ENCODE data around the gene TPPP. TPM values are rescaled to one million over a fixed set of nuclear protein-coding genes. Genes with fewer than 3 reads are reported as not detected.

The TPPP gene
- polyA plus RNA-seq, 2 of the 4 experiments (the other 2 are of a cell fraction): 1.0 to 1.4 TPM

DNA sequence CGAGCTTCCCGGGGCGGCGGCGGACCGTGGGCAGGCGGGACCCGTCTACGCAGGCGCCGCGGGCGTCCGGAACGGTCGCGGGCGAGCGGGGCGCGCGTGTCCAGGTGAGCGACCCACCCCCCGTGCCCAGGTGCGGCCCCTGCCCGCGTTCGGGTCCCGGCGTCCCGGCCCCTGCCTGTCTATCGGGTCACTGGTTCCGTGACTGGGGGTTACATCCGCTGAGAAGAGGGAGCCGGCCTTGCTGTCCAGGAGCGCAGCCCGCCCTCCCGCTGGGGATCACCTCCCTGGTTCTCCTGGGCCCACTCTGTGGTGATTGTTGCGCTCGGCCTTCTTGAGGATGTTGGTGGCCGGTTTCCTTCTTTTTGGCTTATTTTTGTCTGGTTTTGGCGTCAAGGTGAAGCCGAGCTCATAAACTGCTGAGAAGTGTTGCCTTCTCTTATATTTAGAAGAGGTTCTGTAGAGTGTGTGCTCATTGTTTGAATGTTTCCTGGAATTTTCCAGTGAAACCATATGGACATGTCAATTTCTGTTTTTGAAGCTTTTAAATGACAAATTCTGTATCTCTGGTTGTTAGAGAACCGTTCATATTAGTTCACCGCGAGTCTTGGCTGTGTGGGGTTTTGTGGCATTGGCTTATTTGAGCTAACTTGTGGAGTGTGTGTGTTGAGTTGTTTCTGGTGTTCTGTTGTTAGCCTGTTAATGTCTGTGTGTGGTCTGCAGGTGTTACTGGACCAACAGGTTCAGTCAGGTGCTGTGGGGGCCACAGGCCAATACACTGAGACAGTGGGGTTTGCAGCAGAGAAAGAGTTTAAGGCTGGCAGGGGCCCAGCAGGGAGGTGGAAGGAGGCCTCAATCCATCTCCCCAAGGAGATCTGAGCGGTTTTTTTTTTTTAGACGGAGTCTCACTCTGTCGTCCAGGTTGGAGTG, 80.4 kb downstream of the TPPP start:
- Histone ChIP-seq H3K4me3 (peak overlapping the region; percentile 77), H3K27ac (peak overlapping the region; percentile 81 to 95), H3K4me1 (no peaks in the 10 kb centered on the region), H3K4me2 (peak overlapping the region; percentile 81), H3K9me3 (peaks cover 3% of the 10 kb centered on the region; the same call in 1 of the 3 replicates)
- 21% methylated on average over 28 of the region's 49 CpGs for WGBS (ENCODE audit: missing lambda C conversion rate)
- TF ChIP-seq RNF2 (IDR thresholded peaks at IDR 0.05; ENCODE audit: borderline replicate concordance, low read depth) (no peak), SMC3 (IDR thresholded peaks at IDR 0.05) (no peak), HOXB13 (CRISPR knock-in tag; IDR thresholded peaks at IDR 0.05; ENCODE audit: low read depth) (no peak), FOSL2 (IDR thresholded peaks at IDR 0.05) (no peak), FOSL2 (CRISPR knock-in tag; IDR thresholded peaks at IDR 0.05) (no peak), BHLHE40 (IDR thresholded peaks at IDR 0.05; ENCODE audit: low read depth, low read length) (no peak)
- TF ChIP-seq, protein P1, sequence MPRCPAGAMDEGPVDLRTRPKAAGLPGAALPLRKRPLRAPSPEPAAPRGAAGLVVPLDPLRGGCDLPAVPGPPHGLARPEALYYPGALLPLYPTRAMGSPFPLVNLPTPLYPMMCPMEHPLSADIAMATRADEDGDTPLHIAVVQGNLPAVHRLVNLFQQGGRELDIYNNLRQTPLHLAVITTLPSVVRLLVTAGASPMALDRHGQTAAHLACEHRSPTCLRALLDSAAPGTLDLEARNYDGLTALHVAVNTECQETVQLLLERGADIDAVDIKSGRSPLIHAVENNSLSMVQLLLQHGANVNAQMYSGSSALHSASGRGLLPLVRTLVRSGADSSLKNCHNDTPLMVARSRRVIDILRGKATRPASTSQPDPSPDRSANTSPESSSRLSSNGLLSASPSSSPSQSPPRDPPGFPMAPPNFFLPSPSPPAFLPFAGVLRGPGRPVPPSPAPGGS (IDR thresholded peaks at IDR 0.05): no peak
- FAIRE-seq (no peak), ATAC-seq (peak; percentile 56 to 66), DNase-seq (ENCODE audit: low read depth in 1 of 2, low spot score in 1 of 2) (peak; percentile 40)
- ChIA-PET CTCF (interaction anchor here (0.6 to 1.8 kb wide), 4 partner anchors 10 to 166 kb away, joined by 3 to 8 read pairs (median 4); no protein-coding TSS in a partner anchor), POLR2A (interaction anchor here (0.5 to 1.3 kb wide), 2 partner anchors 13 to 140 kb away, joined by 3 to 4 read pairs; no protein-coding TSS in a partner anchor)

DNA sequence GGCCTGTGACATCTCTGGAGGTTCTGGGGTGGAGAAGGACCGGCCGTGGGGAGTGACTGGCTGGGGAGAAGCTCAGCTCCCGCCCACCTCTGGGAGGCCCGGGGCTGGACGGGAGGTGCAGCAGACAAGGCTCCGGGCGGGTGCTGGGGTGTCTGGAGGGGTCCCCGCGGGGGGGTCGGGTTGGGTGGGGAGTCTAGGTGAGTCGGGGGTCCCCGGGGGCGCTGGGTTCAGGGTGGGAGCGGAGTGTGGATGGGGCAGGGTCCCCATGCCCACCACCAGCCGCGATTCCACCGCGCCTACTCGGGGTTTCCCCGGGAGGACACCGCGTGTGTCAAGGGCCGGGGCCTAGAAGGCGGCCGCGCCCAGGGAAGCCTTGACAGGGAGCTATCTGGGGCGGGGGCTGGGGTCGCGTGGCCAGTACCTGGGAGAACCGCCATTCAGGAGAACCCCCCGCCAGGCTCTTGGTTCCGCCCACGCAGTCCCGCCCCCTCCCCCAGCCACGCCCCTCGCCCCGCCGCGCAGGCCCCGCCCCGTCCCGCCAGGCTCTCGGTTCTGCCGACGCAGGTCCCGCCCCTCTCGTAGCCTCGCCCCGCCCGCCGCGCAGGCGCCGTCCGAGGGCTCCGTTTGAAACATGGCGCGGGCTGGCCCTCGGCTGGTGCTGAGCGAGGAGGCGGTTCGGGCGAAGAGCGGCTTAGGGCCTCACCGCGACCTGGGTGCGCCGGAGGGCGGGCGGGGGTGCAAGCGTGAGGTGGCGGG, 81.2 kb downstream of the TPPP start, which contains the start of gene CEP72:
Gene CEP72 (plus strand): TSS at position 610 of the 756 bp plus-strand sequence. CDS start 22 bp downstream, at position 632.
- H3K9me3 ChIP-seq: peaks cover 3% of the 10 kb centered on the region; the same call in 1 of the 3 replicates
- ChIA-PET POLR2A (interaction anchor here (1.3 kb wide), 1 partner anchor 139 kb away, joined by 4 read pairs; no protein-coding TSS in a partner anchor), CTCF (interaction anchor here (0.6 to 1.8 kb wide), 3 partner anchors 9 to 165 kb away, joined by 3 to 8 read pairs (median 5); no protein-coding TSS in a partner anchor)
- TF ChIP-seq, protein P1 (IDR thresholded peaks at IDR 0.05): 0 out of 3 replicates have a peak, but pooled peaks have one; percentile 19
- TF ChIP-seq HOXA7 (CRISPR knock-in tag; IDR thresholded peaks at IDR 0.05) (no peak), POLR2A (IDR thresholded peaks at IDR 0.05; ENCODE audit: low read length) (peak; percentile 63), KDM1A (IDR thresholded peaks at IDR 0.05; ENCODE audit: low read depth) (no peak), JUN (IDR thresholded peaks at IDR 0.05) (peak in 1 of 2 experiments; percentile 70; a peak in 2 of 5 replicates)
- H3K27ac ChIP-seq: peak within 1 kb of the TSS; percentile 81 to 95
- WGBS (ENCODE audit: missing lambda C conversion rate): 0% methylated on average over 1 of the region's 72 CpGs
- FAIRE-seq (no peak), DNase-seq (ENCODE audit: low read depth in 1 of 2, low spot score in 1 of 2) (peak; percentile 77 to 88), ATAC-seq (peak; percentile 78 to 92)
- no peaks in the 10 kb centered on the region for H3K4me1 ChIP-seq
- H3K4me3 ChIP-seq: peak within 1 kb of the TSS; percentile 77
- H3K4me2 ChIP-seq: peak within 1 kb of the TSS; percentile 81

DNA sequence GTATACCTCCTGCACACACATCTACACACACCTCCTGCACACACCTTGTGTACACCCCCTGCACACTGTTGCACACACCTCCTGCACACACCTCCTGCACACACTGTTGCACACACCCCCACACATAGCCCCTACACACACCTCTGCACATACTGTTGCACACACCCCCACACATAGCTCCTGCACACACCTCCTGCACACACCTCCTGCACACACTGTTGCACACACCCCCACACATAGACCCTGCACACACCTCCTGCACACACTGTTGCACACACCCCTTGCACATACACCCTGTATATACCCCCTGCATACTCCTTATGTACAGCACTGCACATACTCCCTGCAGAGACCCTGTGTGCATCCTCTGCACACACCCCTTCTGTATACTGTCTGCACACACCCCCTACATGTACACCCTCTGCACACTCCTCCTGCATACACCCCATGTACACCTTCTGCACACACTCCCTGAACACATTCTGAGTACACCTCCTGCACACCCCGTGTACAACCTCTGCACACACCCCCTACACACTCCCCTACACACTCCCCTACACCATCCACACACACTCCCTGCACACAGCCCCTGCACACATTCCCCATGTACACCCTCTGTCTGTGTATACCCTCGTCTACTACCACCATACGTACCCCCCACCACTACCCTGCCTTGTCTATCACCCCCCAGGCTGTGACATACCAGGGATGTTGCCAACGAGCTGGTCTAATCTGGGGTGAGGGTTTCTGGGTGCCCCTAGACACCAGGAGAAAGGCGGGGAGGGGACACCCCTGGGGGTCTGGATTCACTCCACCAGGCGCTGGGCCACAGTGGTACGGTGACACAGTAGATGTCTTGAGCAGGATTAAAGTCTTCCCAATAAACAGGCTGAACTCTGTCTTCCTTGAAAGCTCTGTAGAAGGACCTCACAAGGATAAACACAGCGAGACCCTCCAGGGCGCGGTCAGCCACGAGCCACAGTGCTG, 82.1 kb downstream of the TPPP start:
- FAIRE-seq: no peak
- ATAC-seq: no peak; a peak in 1 of 6 replicates
- Histone ChIP-seq H3K4me2 (peak overlapping the region; percentile 79), H3K27ac (peak overlapping the region in 1 of 2 experiments; percentile 95; a peak in 4 of 6 replicates), H3K4me3 (peak overlapping the region; percentile 77), H3K4me1 (no peaks in the 10 kb centered on the region), H3K9me3 (peaks cover 3% of the 10 kb centered on the region; the same call in 1 of the 3 replicates)
- no peak for TF ChIP-seq POLR2AphosphoS2 (conservative IDR thresholded peaks at IDR 0.05; ENCODE audit: low read length)
- peak; percentile 65; the same call in 1 of the 2 replicates for TF ChIP-seq KDM1A (IDR thresholded peaks at IDR 0.05; ENCODE audit: low read depth)
- ChIA-PET POLR2A (interaction anchor here (1.3 kb wide), 1 partner anchor 138 kb away, joined by 4 read pairs; no protein-coding TSS in a partner anchor), CTCF (interaction anchor here (1.0 to 1.8 kb wide), 2 partner anchors 8 to 54 kb away, joined by 3 to 8 read pairs; no protein-coding TSS in a partner anchor)
- no peak for DNase-seq (ENCODE audit: low read depth in 1 of 2, low spot score in 1 of 2)
- WGBS (ENCODE audit: missing lambda C conversion rate): 65% methylated on average over 8 of the region's 11 CpGs
